ENCODE data around the gene GNG7.

The GNG7 gene

GRCh38 chr19:2634960-2635359 lies 67.5 kb downstream of the GNG7 start:
- H3K9me3 ChIP-seq (replicated peaks; ENCODE audit: insufficient read depth, low read length): no peaks in the 10 kb centered on the region
- no peak for DNase-seq
- no peak overlapping the region for H3K4me3 ChIP-seq (ENCODE audit: low read length)
- no peak overlapping the region for H2AFZ ChIP-seq (ENCODE audit: low read length)
- no peak overlapping the region for H3K9ac ChIP-seq (ENCODE audit: low read length)
- H3K9me2 ChIP-seq (replicated peaks; ENCODE audit: insufficient read depth, low read length): no peaks in the 10 kb centered on the region
- no peaks in the 10 kb centered on the region for H3K27me3 ChIP-seq (replicated peaks; ENCODE audit: insufficient read depth, low read length)
- TF ChIP-seq, protein P1, sequence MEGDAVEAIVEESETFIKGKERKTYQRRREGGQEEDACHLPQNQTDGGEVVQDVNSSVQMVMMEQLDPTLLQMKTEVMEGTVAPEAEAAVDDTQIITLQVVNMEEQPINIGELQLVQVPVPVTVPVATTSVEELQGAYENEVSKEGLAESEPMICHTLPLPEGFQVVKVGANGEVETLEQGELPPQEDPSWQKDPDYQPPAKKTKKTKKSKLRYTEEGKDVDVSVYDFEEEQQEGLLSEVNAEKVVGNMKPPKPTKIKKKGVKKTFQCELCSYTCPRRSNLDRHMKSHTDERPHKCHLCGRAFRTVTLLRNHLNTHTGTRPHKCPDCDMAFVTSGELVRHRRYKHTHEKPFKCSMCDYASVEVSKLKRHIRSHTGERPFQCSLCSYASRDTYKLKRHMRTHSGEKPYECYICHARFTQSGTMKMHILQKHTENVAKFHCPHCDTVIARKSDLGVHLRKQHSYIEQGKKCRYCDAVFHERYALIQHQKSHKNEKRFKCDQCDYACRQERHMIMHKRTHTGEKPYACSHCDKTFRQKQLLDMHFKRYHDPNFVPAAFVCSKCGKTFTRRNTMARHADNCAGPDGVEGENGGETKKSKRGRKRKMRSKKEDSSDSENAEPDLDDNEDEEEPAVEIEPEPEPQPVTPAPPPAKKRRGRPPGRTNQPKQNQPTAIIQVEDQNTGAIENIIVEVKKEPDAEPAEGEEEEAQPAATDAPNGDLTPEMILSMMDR (IDR thresholded peaks at IDR 0.05; ENCODE audit: low read length): no peak
- TF ChIP-seq EZH2 (optimal IDR thresholded peaks at IDR 0.05; ENCODE audit: low read depth, low read length): no peak
- TF ChIP-seq EZH2phosphoT487 (IDR thresholded peaks at IDR 0.05; ENCODE audit: low read length): no peak
- 0 out of 2 replicates have a peak, but pooled peaks cover 2% of the 10 kb centered on the region for H3F3A ChIP-seq (ENCODE audit: insufficient read depth, low read length)
- H3K27ac ChIP-seq (ENCODE audit: low read length): no peak overlapping the region
- H3K4me1 ChIP-seq (ENCODE audit: low read length): peaks cover 13% of the 10 kb centered on the region
- no peaks in the 10 kb centered on the region for H3K36me3 ChIP-seq (replicated peaks; ENCODE audit: insufficient read depth, low read length)
- no peak overlapping the region for H3K4me2 ChIP-seq (ENCODE audit: low read depth, low read length)
- H4K20me1 ChIP-seq (ENCODE audit: insufficient read depth, low read length): no peaks in the 10 kb centered on the region
- H3K79me2 ChIP-seq (ENCODE audit: low read length): peaks cover 62% of the 10 kb centered on the region

- H3K36me3 ChIP-seq (replicated peaks; ENCODE audit: insufficient read depth, low read length): no peaks in the 10 kb centered on the region
- no peak overlapping the region for H3K27ac ChIP-seq (ENCODE audit: low read length)
- H3K9ac ChIP-seq (ENCODE audit: low read length): no peak overlapping the region
- H3F3A ChIP-seq (ENCODE audit: insufficient read depth, low read length): 0 out of 2 replicates have a peak, but pooled peaks cover 2% of the 10 kb centered on the region
- H3K4me1 ChIP-seq (ENCODE audit: low read length): peaks cover 13% of the 10 kb centered on the region
- no peak overlapping the region for H2AFZ ChIP-seq (ENCODE audit: low read length)
- TF ChIP-seq, protein P1 (IDR thresholded peaks at IDR 0.05; ENCODE audit: low read length): no peak
- no peak for TF ChIP-seq EZH2 (optimal IDR thresholded peaks at IDR 0.05; ENCODE audit: low read depth, low read length)
- no peak for TF ChIP-seq EZH2phosphoT487 (IDR thresholded peaks at IDR 0.05; ENCODE audit: low read length)
- H4K20me1 ChIP-seq (ENCODE audit: insufficient read depth, low read length): no peaks in the 10 kb centered on the region
- no peaks in the 10 kb centered on the region for H3K9me3 ChIP-seq (replicated peaks; ENCODE audit: insufficient read depth, low read length)
- DNase-seq: no peak
- peaks cover 68% of the 10 kb centered on the region for H3K79me2 ChIP-seq (ENCODE audit: low read length)
- no peak overlapping the region for H3K4me2 ChIP-seq (ENCODE audit: low read depth, low read length)
- no peaks in the 10 kb centered on the region for H3K9me2 ChIP-seq (replicated peaks; ENCODE audit: insufficient read depth, low read length)
- H3K4me3 ChIP-seq (ENCODE audit: low read length): no peak overlapping the region
- H3K27me3 ChIP-seq (replicated peaks; ENCODE audit: insufficient read depth, low read length): no peaks in the 10 kb centered on the region
Observed at GRCh38 chr19:2634228-2634951, 68.1 kb downstream of the GNG7 start.

DNA sequence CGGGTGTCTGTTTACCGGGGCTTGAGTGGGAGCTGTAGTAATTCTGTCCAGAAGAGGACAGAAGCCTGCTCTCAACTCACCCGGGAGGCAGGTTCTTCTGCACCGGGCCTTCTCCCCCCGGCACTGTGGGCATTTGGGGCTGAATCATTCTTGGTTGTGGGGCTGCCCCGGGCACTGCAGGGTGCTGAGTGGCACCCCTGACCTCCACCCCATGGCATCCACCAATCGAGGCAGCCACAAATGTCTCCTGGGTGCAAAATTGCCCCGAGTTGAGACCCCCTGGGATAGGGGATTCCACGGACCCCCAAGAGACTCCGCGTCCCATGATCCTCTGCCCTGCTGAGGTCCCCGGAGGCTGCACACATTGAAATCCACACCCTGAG lies 68.8 kb downstream of the GNG7 start:
- no peak overlapping the region for H3K4me2 ChIP-seq (ENCODE audit: low read depth, low read length)

More for the DNA sequence above, 68.8 kb downstream of the GNG7 start:
- peaks cover 3% of the 10 kb centered on the region; the same call in 1 of the 2 replicates for H3F3A ChIP-seq (ENCODE audit: insufficient read depth, low read length)
- no peaks in the 10 kb centered on the region for H3K9me3 ChIP-seq (replicated peaks; ENCODE audit: insufficient read depth, low read length)
- peaks cover 14% of the 10 kb centered on the region for H3K4me1 ChIP-seq (ENCODE audit: low read length)
- H2AFZ ChIP-seq (ENCODE audit: low read length): no peak overlapping the region
- TF ChIP-seq, protein P1 (IDR thresholded peaks at IDR 0.05; ENCODE audit: low read length): no peak
- TF ChIP-seq EZH2phosphoT487 (IDR thresholded peaks at IDR 0.05; ENCODE audit: low read length) (no peak), EZH2 (optimal IDR thresholded peaks at IDR 0.05; ENCODE audit: low read depth, low read length) (no peak)
- H3K9ac ChIP-seq (ENCODE audit: low read length): no peak overlapping the region
- DNase-seq: no peak
- no peak overlapping the region for H3K27ac ChIP-seq (ENCODE audit: low read length)
- H4K20me1 ChIP-seq (ENCODE audit: insufficient read depth, low read length): no peaks in the 10 kb centered on the region
- no peaks in the 10 kb centered on the region for H3K9me2 ChIP-seq (replicated peaks; ENCODE audit: insufficient read depth, low read length)
- peaks cover 75% of the 10 kb centered on the region for H3K79me2 ChIP-seq (ENCODE audit: low read length)
- H3K27me3 ChIP-seq (replicated peaks; ENCODE audit: insufficient read depth, low read length): no peaks in the 10 kb centered on the region
- H3K4me3 ChIP-seq (ENCODE audit: low read length): no peak overlapping the region
- H3K36me3 ChIP-seq (replicated peaks; ENCODE audit: insufficient read depth, low read length): no peaks in the 10 kb centered on the region

All from MM.1S (cell line).